ENCODE data around the gene MRAP2. TPM values are rescaled to one million over a fixed set of nuclear protein-coding genes. Genes with fewer than 3 reads are reported as not detected.

MRAP2 gene
- total and polyA plus RNA-seq, 2 of the 13 experiments (the other 11 are each of a cell fraction or from before 2014, with no cell fraction given): 0.33 to 3.5 TPM

DNA sequence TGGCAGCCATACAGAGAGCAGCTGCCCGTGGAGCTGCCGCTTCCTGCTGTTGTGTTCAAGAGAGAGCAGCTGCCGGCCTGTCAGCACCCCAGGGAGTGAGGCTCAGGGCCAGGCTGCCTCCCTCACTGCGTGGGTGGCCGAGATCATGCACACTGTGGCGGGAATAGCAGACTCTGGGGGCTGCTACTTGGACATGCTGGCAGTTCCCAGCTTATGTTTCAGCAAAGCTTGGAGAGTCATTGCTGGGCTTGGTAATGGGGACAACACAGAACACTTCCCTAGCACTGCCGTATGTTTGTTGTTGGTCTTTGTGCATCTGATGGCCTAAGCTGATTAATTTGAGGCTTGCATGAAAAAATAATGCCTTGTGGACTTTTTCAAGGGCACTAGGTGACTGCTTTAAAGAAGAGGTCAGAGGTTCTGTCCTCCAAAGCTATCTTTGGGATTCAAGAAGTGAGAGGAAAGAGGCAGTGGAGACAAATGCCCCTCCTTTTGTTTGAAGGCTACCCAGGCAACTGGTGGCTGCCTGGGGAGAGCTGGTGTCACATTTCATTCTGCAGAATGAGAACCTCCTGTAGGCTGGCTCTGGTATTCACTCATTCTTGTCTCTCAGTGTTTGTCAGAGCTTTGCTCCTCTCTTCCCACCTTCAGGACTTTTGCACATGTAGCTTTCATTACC lies 18.8 kb downstream of the MRAP2 start:
- intact Hi-C loops (cut with micrococcal nuclease; ENCODE audit: unreplicated experiment): loop anchor here (10.0 kb wide), 1 partner anchor 168 kb away; no protein-coding TSS in a partner anchor
- Histone ChIP-seq H3K27me3 (ENCODE audit: control insufficient read depth in 1 of 2, insufficient read depth in 2 of 2, low read length in 2 of 2) (no peaks in the 10 kb centered on the region; a peak in 3 of 5 replicates), H3K4me2 (ENCODE audit: low read depth, low read length) (peak overlapping the region; percentile 65), H4K20me1 (ENCODE audit: insufficient read depth, low read length) (no peaks in the 10 kb centered on the region), H2AFZ (ENCODE audit: low read length) (peak overlapping the region; percentile 57), H3K9me3 (ENCODE audit: low read length) (no peaks in the 10 kb centered on the region), H3K27ac (ENCODE audit: extremely low read length, insufficient read depth, low read length) (no peak overlapping the region), H3K4me3 (replicated peaks in 1 of 3; ENCODE audit: insufficient read depth in 1 of 3, low read depth in 2 of 3, low read length in 3 of 3) (peak overlapping the region in 1 of 3 experiments; percentile 44; a peak in 2 of 6 replicates), H3K36me3 (replicated peaks in 1 of 2; ENCODE audit: control insufficient read depth in 1 of 2, insufficient read depth in 2 of 2, low read length in 2 of 2) (no peaks in the 10 kb centered on the region), H3K79me2 (ENCODE audit: insufficient read depth, low read length) (no peaks in the 10 kb centered on the region), H3K4me1 (ENCODE audit: insufficient read depth, low read length) (peaks cover 15% of the 10 kb centered on the region; the same call in 1 of the 2 replicates), H3K9ac (ENCODE audit: insufficient read depth, low read depth, low read length) (no peak overlapping the region)
- ChIA-PET POLR2A (no interaction called here), CTCF (ENCODE audit: low intra/inter-chr PET ratio, low total read pairs) (no interaction called here)
- BruUV-seq (replicated peaks): no TSS peak
- TF ChIP-seq ZNF292 (CRISPR knock-in tag; IDR thresholded peaks at IDR 0.05; ENCODE audit: borderline replicate concordance, low read depth) (peak; percentile 75; the same call in 1 of the 2 replicates), TSC22D2 (CRISPR knock-in tag; IDR thresholded peaks at IDR 0.05; ENCODE audit: borderline replicate concordance) (no peak), TOE1 (CRISPR knock-in tag; IDR thresholded peaks at IDR 0.05) (no peak), CBFB (CRISPR knock-in tag; IDR thresholded peaks at IDR 0.05) (0 out of 2 replicates have a peak, but pooled peaks have one; percentile 24), NFKBIZ (CRISPR knock-in tag; IDR thresholded peaks at IDR 0.05) (no peak), SIX1 (CRISPR knock-in tag; IDR thresholded peaks at IDR 0.05; ENCODE audit: borderline replicate concordance) (peak; percentile 92), ZNF3 (CRISPR knock-in tag; IDR thresholded peaks at IDR 0.05) (no peak), SIX4 (CRISPR knock-in tag; IDR thresholded peaks at IDR 0.05) (peak; percentile 91), ZNF772 (CRISPR knock-in tag; IDR thresholded peaks at IDR 0.05) (no peak), SSRP1 (CRISPR knock-in tag; IDR thresholded peaks at IDR 0.05) (no peak), RFXANK (CRISPR knock-in tag; IDR thresholded peaks at IDR 0.05) (no peak), HNRNPUL1 (IDR thresholded peaks at IDR 0.05; ENCODE audit: low read depth, low read length) (no peak), FOSL1 (CRISPR knock-in tag; IDR thresholded peaks at IDR 0.05; ENCODE audit: borderline replicate concordance) (no peak), ZNF605 (CRISPR knock-in tag; IDR thresholded peaks at IDR 0.05) (no peak)
- TF ChIP-seq, protein P1, sequence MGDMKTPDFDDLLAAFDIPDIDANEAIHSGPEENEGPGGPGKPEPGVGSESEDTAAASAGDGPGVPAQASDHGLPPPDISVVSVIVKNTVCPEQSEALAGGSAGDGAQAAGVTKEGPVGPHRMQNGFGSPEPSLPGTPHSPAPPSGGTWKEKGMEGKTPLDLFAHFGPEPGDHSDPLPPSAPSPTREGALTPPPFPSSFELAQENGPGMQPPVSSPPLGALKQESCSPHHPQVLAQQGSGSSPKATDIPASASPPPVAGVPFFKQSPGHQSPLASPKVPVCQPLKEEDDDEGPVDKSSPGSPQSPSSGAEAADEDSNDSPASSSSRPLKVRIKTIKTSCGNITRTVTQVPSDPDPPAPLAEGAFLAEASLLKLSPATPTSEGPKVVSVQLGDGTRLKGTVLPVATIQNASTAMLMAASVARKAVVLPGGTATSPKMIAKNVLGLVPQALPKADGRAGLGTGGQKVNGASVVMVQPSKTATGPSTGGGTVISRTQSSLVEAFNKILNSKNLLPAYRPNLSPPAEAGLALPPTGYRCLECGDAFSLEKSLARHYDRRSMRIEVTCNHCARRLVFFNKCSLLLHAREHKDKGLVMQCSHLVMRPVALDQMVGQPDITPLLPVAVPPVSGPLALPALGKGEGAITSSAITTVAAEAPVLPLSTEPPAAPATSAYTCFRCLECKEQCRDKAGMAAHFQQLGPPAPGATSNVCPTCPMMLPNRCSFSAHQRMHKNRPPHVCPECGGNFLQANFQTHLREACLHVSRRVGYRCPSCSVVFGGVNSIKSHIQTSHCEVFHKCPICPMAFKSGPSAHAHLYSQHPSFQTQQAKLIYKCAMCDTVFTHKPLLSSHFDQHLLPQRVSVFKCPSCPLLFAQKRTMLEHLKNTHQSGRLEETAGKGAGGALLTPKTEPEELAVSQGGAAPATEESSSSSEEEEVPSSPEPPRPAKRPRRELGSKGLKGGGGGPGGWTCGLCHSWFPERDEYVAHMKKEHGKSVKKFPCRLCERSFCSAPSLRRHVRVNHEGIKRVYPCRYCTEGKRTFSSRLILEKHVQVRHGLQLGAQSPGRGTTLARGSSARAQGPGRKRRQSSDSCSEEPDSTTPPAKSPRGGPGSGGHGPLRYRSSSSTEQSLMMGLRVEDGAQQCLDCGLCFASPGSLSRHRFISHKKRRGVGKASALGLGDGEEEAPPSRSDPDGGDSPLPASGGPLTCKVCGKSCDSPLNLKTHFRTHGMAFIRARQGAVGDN (CRISPR knock-in tag; IDR thresholded peaks at IDR 0.05): peak; percentile 42
- TF ChIP-seq, protein P2, sequence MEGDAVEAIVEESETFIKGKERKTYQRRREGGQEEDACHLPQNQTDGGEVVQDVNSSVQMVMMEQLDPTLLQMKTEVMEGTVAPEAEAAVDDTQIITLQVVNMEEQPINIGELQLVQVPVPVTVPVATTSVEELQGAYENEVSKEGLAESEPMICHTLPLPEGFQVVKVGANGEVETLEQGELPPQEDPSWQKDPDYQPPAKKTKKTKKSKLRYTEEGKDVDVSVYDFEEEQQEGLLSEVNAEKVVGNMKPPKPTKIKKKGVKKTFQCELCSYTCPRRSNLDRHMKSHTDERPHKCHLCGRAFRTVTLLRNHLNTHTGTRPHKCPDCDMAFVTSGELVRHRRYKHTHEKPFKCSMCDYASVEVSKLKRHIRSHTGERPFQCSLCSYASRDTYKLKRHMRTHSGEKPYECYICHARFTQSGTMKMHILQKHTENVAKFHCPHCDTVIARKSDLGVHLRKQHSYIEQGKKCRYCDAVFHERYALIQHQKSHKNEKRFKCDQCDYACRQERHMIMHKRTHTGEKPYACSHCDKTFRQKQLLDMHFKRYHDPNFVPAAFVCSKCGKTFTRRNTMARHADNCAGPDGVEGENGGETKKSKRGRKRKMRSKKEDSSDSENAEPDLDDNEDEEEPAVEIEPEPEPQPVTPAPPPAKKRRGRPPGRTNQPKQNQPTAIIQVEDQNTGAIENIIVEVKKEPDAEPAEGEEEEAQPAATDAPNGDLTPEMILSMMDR (CRISPR knock-in tag; IDR thresholded peaks at IDR 0.05): 0 out of 2 replicates have a peak, but pooled peaks have one; percentile 10
- DNase-seq (ENCODE audit: low spot score) (peak; percentile 35), ATAC-seq (peak; percentile 99), FAIRE-seq (no peak)
- WGBS (ENCODE audit: low lambda C conversion rate): 20% methylated on average over 4 of the region's 7 CpGs
- in situ Hi-C loops (cut with HindIII; ENCODE audit: extremely low pct_ligation_motif_present, low pct_unique_long_range_greater_than_20kb): no loop called here
